HCT116 (cell line): ENCODE results near the gene TTLL10. TPM values are rescaled to one million over a fixed set of nuclear protein-coding genes. Genes with fewer than 3 reads are reported as not detected.

Experiments used
- ATAC-seq: fragments of 200-7000 bp; cut with Tn5 transposase; 2 replicates; pipeline ENCODE4 v1.9.1; 2020; ENCODE audit warnings: mild to moderate bottlenecking, moderate library complexity
- BruUV-seq: library from RNA; stranded (reverse); fragments of 400-500 nt; replicated peaks from 2 replicates; lab custom pipeline; 2021; lab: Mats Ljungman, UMichigan
- CTCF ChIA-PET: fragments of 300-600 bp; sonication (Branson Sonifier 250); formaldehyde crosslinking; loops from one replicate; lab custom pipeline; 2021; ENCODE audit warnings: antibody characterized with exemption; lab: Charles Lee
- POLR2A ChIA-PET: fragments of 300-600, 350-600 bp; sonication (Branson Sonifier 250); formaldehyde crosslinking; loops from one replicate; lab custom pipeline; 2021; ENCODE audit warnings: antibody characterized with exemption; lab: Charles Lee
- RAD21 ChIA-PET, 2 experiments: fragments of 300-600 bp; sonication (Branson Sonifier 250); formaldehyde crosslinking; loops; one replicate each; lab custom pipeline; 2023; ENCODE audit warnings: low total read pairs in 2 of 2; ENCODE audit not compliant: uncharacterized antibody in 2 of 2, unreplicated experiment in 2 of 2, low non-redundant PET in 1 of 2; lab: Charles Lee
- DNase-seq: peaks from one replicate; pipeline ENCODE4 v3.0.0-alpha.2; 2010; ENCODE audit warnings: low read depth, low spot score
- H2AFZ ChIP-seq: fragments of 200-600 bp; shearing (Covaris generic), sonication (generic); 2 replicates; pipeline ENCODE4 v1.6.1; 2017; ENCODE audit warnings: low read depth, mixed run types, mixed read lengths, antibody characterized with exemption, low read length; ENCODE audit not compliant: poor library complexity, severe bottlenecking
- H3K27ac ChIP-seq: 2 replicates; pipeline ENCODE4 v1.5.1; 2012; ENCODE audit warnings: low read depth, low read length
- H3K27me3 ChIP-seq: fragments of 200-600 bp; sonication (generic); 2 replicates; pipeline ENCODE4 v1.6.1; 2016; ENCODE audit warnings: mixed run types, low read length, mixed read lengths; ENCODE audit not compliant: insufficient read depth
- H3K36me3 ChIP-seq, 2 experiments: fragments of 200-500 bp in 1 of 2; fragments of 200-600 bp in 1 of 2; sonication (Bioruptor generic) in 1 of 2; sonication (generic) in 1 of 2; 2 replicates each; pipeline versions ENCODE4 v1.5.1 to v1.6.1; 2014 to 2016; ENCODE audit warnings: low read length in 2 of 2, inconsistent platforms in 1 of 2, mixed read lengths in 1 of 2, mixed run types in 1 of 2; ENCODE audit not compliant: insufficient read depth in 2 of 2, control insufficient read depth in 1 of 2
- H3K4me1 ChIP-seq, 2 experiments: fragments of 200-600 bp in 1 of 2; sonication (generic) in 1 of 2; 2 replicates each; pipeline versions ENCODE4 v1.5.1 to v1.6.1; 2012 to 2017; ENCODE audit warnings: low read length in 2 of 2, inconsistent platforms in 1 of 2, mild to moderate bottlenecking in 1 of 2, mixed read lengths in 1 of 2, mixed run types in 1 of 2, moderate library complexity in 1 of 2; ENCODE audit not compliant: insufficient read depth in 2 of 2, control insufficient read depth in 1 of 2
- H3K4me2 ChIP-seq: fragments of 200-600 bp; sonication (generic); 2 replicates; pipeline ENCODE4 v1.6.1; 2017; ENCODE audit warnings: mixed run types, low read length, mixed read lengths
- H3K4me3 ChIP-seq, 2 experiments: fragments of 200-600 bp in 1 of 2; sonication (generic) in 1 of 2; replicated peaks in 1 of 2; 2 replicates each; pipeline ENCODE4 v1.5.1; 2011 to 2016; ENCODE audit warnings: low read length in 2 of 2, control low read depth in 1 of 2, low read depth in 1 of 2, mild to moderate bottlenecking in 1 of 2, mixed read lengths in 1 of 2, mixed run types in 1 of 2
- H3K79me2 ChIP-seq: fragments of 200-600 bp; sonication (generic); 2 replicates; pipeline ENCODE4 v1.6.1; 2017; ENCODE audit warnings: mild to moderate bottlenecking, mixed run types, low read length, moderate library complexity, mixed read lengths; ENCODE audit not compliant: insufficient read depth
- H3K9ac ChIP-seq: fragments of 200-600 bp; sonication (generic); 2 replicates; pipeline ENCODE4 v1.6.1; 2016; ENCODE audit warnings: low read length, mixed read lengths
- H3K9me2 ChIP-seq: fragments of 200-600 bp; sonication (generic), shearing (Covaris generic); 2 replicates; pipeline ENCODE4 v1.6.1; 2017; ENCODE audit warnings: mixed run types, mild to moderate bottlenecking, moderate library complexity; ENCODE audit not compliant: insufficient read depth
- H3K9me3 ChIP-seq, 2 experiments: fragments of 200-500 bp in 1 of 2; fragments of 200-600 bp in 1 of 2; sonication (Bioruptor generic) in 1 of 2; sonication (generic) in 1 of 2; 2 replicates each; pipeline ENCODE4 v1.6.1; 2014 to 2017; ENCODE audit warnings: low read length in 2 of 2, mixed read lengths in 2 of 2, inconsistent platforms in 1 of 2, low read depth in 1 of 2, mild to moderate bottlenecking in 1 of 2, mixed run types in 1 of 2, moderate library complexity in 1 of 2; ENCODE audit not compliant: control insufficient read depth in 1 of 2, insufficient read depth in 1 of 2
- H4K20me1 ChIP-seq: fragments of 200-600 bp; sonication (generic), shearing (Covaris generic); 2 replicates; pipeline ENCODE4 v1.6.1; 2017; ENCODE audit warnings: mixed run types, mild to moderate bottlenecking, moderate library complexity; ENCODE audit not compliant: insufficient read depth
- CBX3 ChIP-seq: IDR thresholded peaks from 2 replicates; pipeline ENCODE4 v1.6.1; 2012; ENCODE audit warnings: low read depth
- CEBPB ChIP-seq: IDR thresholded peaks from 2 replicates; pipeline ENCODE4 v1.6.1; 2012; ENCODE audit warnings: low read depth
- ELF1 ChIP-seq: IDR thresholded peaks from 2 replicates; pipeline ENCODE4 v1.6.1; 2012; ENCODE audit warnings: low read depth, borderline replicate concordance
- EZH2 ChIP-seq: fragments of 200-600 bp; sonication (generic); IDR thresholded peaks from 2 replicates; pipeline ENCODE4 v1.6.1; 2017; ENCODE audit warnings: antibody characterized with exemption, mixed run types
- JUND ChIP-seq: IDR thresholded peaks from 2 replicates; pipeline ENCODE4 v1.6.1; 2012
- SP1 ChIP-seq: IDR thresholded peaks from 2 replicates; pipeline ENCODE4 v1.6.1; 2012; ENCODE audit warnings: low read depth
- SRF ChIP-seq: IDR thresholded peaks from 2 replicates; pipeline ENCODE4 v1.6.1; 2012; ENCODE audit warnings: low read depth
- TCF7L2 ChIP-seq: IDR thresholded peaks from 2 replicates; pipeline ENCODE4 v1.7.0; 2011; ENCODE audit warnings: borderline replicate concordance, inconsistent platforms; ENCODE audit not compliant: insufficient read depth, insufficient read length; ENCODE audit errors: extremely low read depth
- YY1 ChIP-seq: IDR thresholded peaks from 2 replicates; pipeline ENCODE4 v1.6.1; 2011; ENCODE audit warnings: low read length, low read depth, moderate library complexity, mild to moderate bottlenecking; ENCODE audit not compliant: insufficient replicate concordance; ENCODE audit errors: extremely low read depth
- intact Hi-C: fragments of 100-400 bp; cut with micrococcal nuclease; formaldehyde crosslinking; loops from 2 replicates; pipeline ENCODE4 v1.10.0; 2022
- total RNA-seq: library from RNA; stranded (reverse); gene quantifications from one replicate; pipeline ENCODE4 v1.2.1, GENCODE V29; 2021; ENCODE audit not compliant: unreplicated experiment
- TF ChIP-seq, protein P1 (sequence below): IDR thresholded peaks from 2 replicates; pipeline ENCODE4 v1.6.1; 2012
- TF ChIP-seq, protein P2 (sequence below), 3 experiments: fragments of 200-600 bp in 1 of 3; sonication (generic) in 1 of 3; IDR thresholded peaks in 2 of 3; conservative IDR thresholded peaks in 1 of 3; 2 replicates each; pipeline ENCODE4 v1.5.1; 2012 to 2017; ENCODE audit warnings: low read depth in 2 of 3, low read length in 2 of 3, antibody characterized with exemption in 1 of 3, borderline replicate concordance in 1 of 3, control low read depth in 1 of 3, mild to moderate bottlenecking in 1 of 3, mixed read lengths in 1 of 3, mixed run types in 1 of 3, moderate library complexity in 1 of 3; ENCODE audit not compliant: insufficient read depth in 1 of 3
- TF ChIP-seq, protein P3 (sequence below): IDR thresholded peaks from 2 replicates; pipeline ENCODE4 v1.6.1; 2012
- TF ChIP-seq, protein P4 (sequence below): IDR thresholded peaks from 2 replicates; pipeline ENCODE4 v1.6.1; 2011; ENCODE audit warnings: mild to moderate bottlenecking, low read length, moderate library complexity; ENCODE audit not compliant: insufficient replicate concordance; ENCODE audit errors: extremely low read depth

The TTLL10 gene
- total RNA-seq, 1 experiment from 2014 or later, result 0.10 TPM

- no peaks in the 10 kb centered on the region for H3K9me2 ChIP-seq
- H3K4me2 ChIP-seq, result no peak overlapping the region
- no peak for TF ChIP-seq CBX3
- no peak for TF ChIP-seq YY1
- TF ChIP-seq CEBPB, result no peak
- no peak for TF ChIP-seq EZH2
- CTCF ChIA-PET, result no interaction called here
- no peaks in the 10 kb centered on the region for H3K36me3 ChIP-seq
- H3K27ac ChIP-seq, result no peak overlapping the region; the same call in 1 of the 2 replicates
- RAD21 ChIA-PET, result no interaction called here
- no peak overlapping the region for H3K4me3 ChIP-seq
- H3K9me3 ChIP-seq, result no peaks in the 10 kb centered on the region
- no peaks in the 10 kb centered on the region for H3K27me3 ChIP-seq
- no peak for DNase-seq
- intact Hi-C loops, result no loop called here
- no peak overlapping the region for H3K9ac ChIP-seq
- POLR2A ChIA-PET, result no interaction called here
- no peaks in the 10 kb centered on the region for H4K20me1 ChIP-seq
- no TSS peak for BruUV-seq
- no peaks in the 10 kb centered on the region for H3K79me2 ChIP-seq
- H2AFZ ChIP-seq, result no peak overlapping the region
- peaks cover 2 to 7% of the 10 kb centered on the region in 2 experiments; a peak in 2 of 4 replicates for H3K4me1 ChIP-seq
- ATAC-seq, result no peak
These were observed 29.4 kb upstream of the TTLL10 start for GRCh38 chr1:1144122-1144842.

DNA sequence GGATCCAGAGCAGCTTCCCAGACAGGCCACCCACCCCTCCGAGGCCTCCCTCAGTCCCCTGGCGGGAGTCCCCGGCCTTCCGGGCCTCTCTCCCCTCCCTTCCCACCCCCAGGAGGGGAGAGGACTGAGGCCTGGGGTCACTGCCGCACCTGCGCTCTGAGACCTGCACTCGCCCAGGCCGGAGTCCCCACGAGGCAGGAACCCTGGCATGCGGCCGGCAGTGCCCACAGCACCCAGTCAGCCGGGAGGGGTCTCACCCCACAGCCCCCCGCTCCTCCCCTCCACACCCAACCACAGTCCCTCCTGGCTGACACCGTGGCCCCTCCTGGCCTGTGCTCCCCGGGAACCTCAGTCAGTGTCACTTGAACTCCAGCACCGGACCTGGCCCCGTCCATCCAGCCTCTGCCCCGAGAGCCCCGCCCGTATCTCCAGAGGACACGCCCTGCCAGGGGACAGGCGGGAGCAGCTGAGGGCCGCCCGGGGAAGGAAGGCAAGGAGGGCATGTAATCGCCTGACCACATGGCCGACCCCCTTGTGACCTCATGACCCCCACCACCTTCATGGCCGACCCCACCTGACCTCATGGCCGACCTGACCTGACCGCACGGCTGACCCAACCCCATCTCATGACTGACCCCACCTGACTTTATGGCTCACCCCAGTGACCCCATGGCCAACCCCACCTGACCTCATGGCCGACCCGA is 28.7 kb upstream of the TTLL10 start:
- ChIA-PET POLR2A (no interaction called here), RAD21 (no interaction called here), CTCF (no interaction called here)
- H2AFZ ChIP-seq, result no peak overlapping the region
- ATAC-seq, result no peak
- H4K20me1 ChIP-seq, result no peaks in the 10 kb centered on the region
- no peaks in the 10 kb centered on the region for H3K36me3 ChIP-seq
- no peak overlapping the region for H3K4me2 ChIP-seq
- H3K79me2 ChIP-seq, result no peaks in the 10 kb centered on the region
- intact Hi-C loops, result no loop called here
- H3K27ac ChIP-seq, result no peak overlapping the region
- no peaks in the 10 kb centered on the region for H3K27me3 ChIP-seq
- no peak for DNase-seq
- no peak overlapping the region for H3K4me3 ChIP-seq
- H3K9me2 ChIP-seq, result no peaks in the 10 kb centered on the region
- no TSS peak for BruUV-seq
- no peak overlapping the region for H3K9ac ChIP-seq
- H3K4me1 ChIP-seq, result peaks cover 6 to 14% of the 10 kb centered on the region in 2 experiments
- no peaks in the 10 kb centered on the region for H3K9me3 ChIP-seq
- no peak for TF ChIP-seq JUND
- TF ChIP-seq TCF7L2, result no peak
- TF ChIP-seq SRF, result no peak
- TF ChIP-seq, protein P1, sequence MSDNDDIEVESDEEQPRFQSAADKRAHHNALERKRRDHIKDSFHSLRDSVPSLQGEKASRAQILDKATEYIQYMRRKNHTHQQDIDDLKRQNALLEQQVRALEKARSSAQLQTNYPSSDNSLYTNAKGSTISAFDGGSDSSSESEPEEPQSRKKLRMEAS, result no peak
- no peak for TF ChIP-seq ELF1
- TF ChIP-seq YY1, result no peak
- TF ChIP-seq, protein P2, sequence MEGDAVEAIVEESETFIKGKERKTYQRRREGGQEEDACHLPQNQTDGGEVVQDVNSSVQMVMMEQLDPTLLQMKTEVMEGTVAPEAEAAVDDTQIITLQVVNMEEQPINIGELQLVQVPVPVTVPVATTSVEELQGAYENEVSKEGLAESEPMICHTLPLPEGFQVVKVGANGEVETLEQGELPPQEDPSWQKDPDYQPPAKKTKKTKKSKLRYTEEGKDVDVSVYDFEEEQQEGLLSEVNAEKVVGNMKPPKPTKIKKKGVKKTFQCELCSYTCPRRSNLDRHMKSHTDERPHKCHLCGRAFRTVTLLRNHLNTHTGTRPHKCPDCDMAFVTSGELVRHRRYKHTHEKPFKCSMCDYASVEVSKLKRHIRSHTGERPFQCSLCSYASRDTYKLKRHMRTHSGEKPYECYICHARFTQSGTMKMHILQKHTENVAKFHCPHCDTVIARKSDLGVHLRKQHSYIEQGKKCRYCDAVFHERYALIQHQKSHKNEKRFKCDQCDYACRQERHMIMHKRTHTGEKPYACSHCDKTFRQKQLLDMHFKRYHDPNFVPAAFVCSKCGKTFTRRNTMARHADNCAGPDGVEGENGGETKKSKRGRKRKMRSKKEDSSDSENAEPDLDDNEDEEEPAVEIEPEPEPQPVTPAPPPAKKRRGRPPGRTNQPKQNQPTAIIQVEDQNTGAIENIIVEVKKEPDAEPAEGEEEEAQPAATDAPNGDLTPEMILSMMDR (IDR thresholded peaks at IDR 0.05 in 2 of 3, conservative IDR thresholded peaks at IDR 0.05 in 1 of 3; ENCODE audit: borderline replicate concordance in 1 of 3, insufficient read depth in 1 of 3, low read depth in 2 of 3, low read length in 2 of 3), result no peak
- no peak for TF ChIP-seq SP1
- TF ChIP-seq, protein P3, sequence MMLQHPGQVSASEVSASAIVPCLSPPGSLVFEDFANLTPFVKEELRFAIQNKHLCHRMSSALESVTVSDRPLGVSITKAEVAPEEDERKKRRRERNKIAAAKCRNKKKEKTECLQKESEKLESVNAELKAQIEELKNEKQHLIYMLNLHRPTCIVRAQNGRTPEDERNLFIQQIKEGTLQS, result no peak
- TF ChIP-seq, protein P4, sequence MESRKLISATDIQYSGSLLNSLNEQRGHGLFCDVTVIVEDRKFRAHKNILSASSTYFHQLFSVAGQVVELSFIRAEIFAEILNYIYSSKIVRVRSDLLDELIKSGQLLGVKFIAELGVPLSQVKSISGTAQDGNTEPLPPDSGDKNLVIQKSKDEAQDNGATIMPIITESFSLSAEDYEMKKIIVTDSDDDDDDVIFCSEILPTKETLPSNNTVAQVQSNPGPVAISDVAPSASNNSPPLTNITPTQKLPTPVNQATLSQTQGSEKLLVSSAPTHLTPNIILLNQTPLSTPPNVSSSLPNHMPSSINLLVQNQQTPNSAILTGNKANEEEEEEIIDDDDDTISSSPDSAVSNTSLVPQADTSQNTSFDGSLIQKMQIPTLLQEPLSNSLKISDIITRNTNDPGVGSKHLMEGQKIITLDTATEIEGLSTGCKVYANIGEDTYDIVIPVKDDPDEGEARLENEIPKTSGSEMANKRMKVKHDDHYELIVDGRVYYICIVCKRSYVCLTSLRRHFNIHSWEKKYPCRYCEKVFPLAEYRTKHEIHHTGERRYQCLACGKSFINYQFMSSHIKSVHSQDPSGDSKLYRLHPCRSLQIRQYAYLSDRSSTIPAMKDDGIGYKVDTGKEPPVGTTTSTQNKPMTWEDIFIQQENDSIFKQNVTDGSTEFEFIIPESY, result no peak
- TF ChIP-seq CEBPB, result no peak
